ENCODE measurements around the gene GZMM. TPM values are rescaled to one million over a fixed set of nuclear protein-coding genes. Genes with fewer than 3 reads are reported as not detected.

The GZMM gene
- total RNA-seq, 1 donor from 2014 or later = 29.9 TPM

- Mint-ChIP-seq H3K27me3 (ENCODE audit: low read depth) (no peaks in the 10 kb centered on the region), H3K36me3 (ENCODE audit: low read depth) (peaks cover 6% of the 10 kb centered on the region), H3K4me1 (ENCODE audit: low read depth) (peaks cover 3% of the 10 kb centered on the region), H3K9me3 (no peaks in the 10 kb centered on the region), H3K27ac (no peak overlapping the region), H3K4me3 (ENCODE audit: low read depth) (no peak overlapping the region)
- DNase-seq (ENCODE audit: low spot score) = no peak
- intact Hi-C loops (cut with micrococcal nuclease) = no loop called here
These were observed 25.1 kb upstream of the GZMM start for GRCh38 chr19:518598-519231.

DNA sequence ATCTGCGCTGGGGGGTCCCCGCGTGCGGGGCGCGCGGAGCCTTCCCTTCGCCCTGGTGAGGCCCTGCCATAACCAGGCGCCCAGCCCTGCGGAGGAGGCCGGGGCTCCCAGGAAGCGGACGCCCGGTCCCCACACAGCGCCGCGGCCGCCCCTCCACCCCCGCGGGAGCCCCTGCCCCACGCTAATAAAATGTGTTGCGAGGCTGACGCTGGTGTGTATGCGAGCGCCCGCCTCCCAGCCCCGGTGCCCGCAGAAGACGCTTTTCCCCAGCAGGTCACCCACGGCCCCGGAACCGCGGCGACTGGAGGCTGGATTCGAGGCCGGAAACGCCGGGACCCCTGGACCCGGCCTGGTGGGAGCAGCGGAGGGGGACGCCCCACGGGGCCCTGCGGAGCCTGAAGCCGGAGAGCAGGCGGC is 24.4 kb upstream of the GZMM start:
- H3K36me3 Mint-ChIP-seq (ENCODE audit: low read depth) = no peaks in the 10 kb centered on the region
- H3K27ac Mint-ChIP-seq = no peak overlapping the region
- H3K4me1 Mint-ChIP-seq (ENCODE audit: low read depth) = peaks cover 3% of the 10 kb centered on the region
- no peak overlapping the region for H3K4me3 Mint-ChIP-seq (ENCODE audit: low read depth)
- no peaks in the 10 kb centered on the region for H3K27me3 Mint-ChIP-seq (ENCODE audit: low read depth)
- H3K9me3 Mint-ChIP-seq = no peaks in the 10 kb centered on the region
- intact Hi-C loops (cut with micrococcal nuclease) = no loop called here
- no peak for DNase-seq (ENCODE audit: low spot score)

DNA sequence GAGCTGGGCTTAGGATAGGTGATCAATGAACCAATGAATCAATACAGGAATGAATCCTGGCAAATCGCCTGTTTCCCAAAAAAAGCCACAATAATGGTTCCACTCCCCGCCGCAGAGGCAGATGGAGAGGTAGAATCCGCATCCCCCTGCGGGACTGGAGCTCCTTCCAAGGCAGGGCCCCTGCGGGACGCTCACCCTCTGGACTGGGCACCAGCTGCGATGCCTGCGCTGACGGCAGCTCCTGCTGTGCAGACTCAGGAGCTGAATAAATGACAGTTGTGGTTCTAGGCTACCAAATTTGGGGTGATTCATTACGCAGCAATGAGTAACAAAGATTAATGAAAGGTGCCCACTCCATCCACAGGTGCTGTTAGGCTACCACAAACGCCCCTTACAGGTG is 21.1 kb upstream of the GZMM start:
- Mint-ChIP-seq H3K4me1 (ENCODE audit: low read depth) (peaks cover 1% of the 10 kb centered on the region), H3K27ac (no peak overlapping the region), H3K9me3 (no peaks in the 10 kb centered on the region), H3K36me3 (ENCODE audit: low read depth) (no peaks in the 10 kb centered on the region), H3K27me3 (ENCODE audit: low read depth) (peaks cover 5% of the 10 kb centered on the region), H3K4me3 (ENCODE audit: low read depth) (no peak overlapping the region)
- intact Hi-C loops (cut with micrococcal nuclease) = no loop called here
- DNase-seq (ENCODE audit: low spot score) = no peak

GRCh38 chr19:524062-524674 is 19.7 kb upstream of the GZMM start:
- Mint-ChIP-seq H3K4me3 (ENCODE audit: low read depth) (no peak overlapping the region), H3K9me3 (no peaks in the 10 kb centered on the region), H3K27ac (no peak overlapping the region), H3K4me1 (ENCODE audit: low read depth) (peaks cover 1% of the 10 kb centered on the region), H3K27me3 (ENCODE audit: low read depth) (peaks cover 5% of the 10 kb centered on the region), H3K36me3 (ENCODE audit: low read depth) (no peaks in the 10 kb centered on the region)
- no peak for DNase-seq (ENCODE audit: low spot score)
- intact Hi-C loops (cut with micrococcal nuclease) = no loop called here

DNA sequence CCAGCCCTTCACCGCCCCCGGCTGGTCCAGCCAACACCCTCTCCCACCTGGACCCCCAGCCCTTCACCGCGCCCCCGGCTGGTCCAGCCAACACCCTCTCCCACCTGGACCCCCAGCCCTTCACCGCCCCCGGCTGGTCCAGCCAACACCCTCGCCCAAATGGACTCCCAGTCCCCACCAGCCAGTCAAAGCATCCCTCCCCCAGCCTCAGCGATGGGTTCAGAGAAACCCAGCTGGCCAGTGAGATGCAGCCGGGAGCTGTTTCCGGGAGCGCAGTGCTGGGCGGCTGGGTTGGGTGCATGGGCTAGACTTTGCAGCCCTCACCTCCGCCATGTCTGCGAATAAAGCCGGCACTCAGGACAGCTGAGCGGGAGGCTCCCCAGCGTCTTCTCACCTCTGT is 18.8 kb upstream of the GZMM start:
- Mint-ChIP-seq H3K27me3 (ENCODE audit: low read depth) (peaks cover 5% of the 10 kb centered on the region), H3K4me1 (ENCODE audit: low read depth) (peaks cover 2% of the 10 kb centered on the region), H3K9me3 (no peaks in the 10 kb centered on the region), H3K27ac (no peak overlapping the region), H3K36me3 (ENCODE audit: low read depth) (no peaks in the 10 kb centered on the region), H3K4me3 (ENCODE audit: low read depth) (no peak overlapping the region)
- no peak for DNase-seq (ENCODE audit: low spot score)
- intact Hi-C loops (cut with micrococcal nuclease) = no loop called here

DNA sequence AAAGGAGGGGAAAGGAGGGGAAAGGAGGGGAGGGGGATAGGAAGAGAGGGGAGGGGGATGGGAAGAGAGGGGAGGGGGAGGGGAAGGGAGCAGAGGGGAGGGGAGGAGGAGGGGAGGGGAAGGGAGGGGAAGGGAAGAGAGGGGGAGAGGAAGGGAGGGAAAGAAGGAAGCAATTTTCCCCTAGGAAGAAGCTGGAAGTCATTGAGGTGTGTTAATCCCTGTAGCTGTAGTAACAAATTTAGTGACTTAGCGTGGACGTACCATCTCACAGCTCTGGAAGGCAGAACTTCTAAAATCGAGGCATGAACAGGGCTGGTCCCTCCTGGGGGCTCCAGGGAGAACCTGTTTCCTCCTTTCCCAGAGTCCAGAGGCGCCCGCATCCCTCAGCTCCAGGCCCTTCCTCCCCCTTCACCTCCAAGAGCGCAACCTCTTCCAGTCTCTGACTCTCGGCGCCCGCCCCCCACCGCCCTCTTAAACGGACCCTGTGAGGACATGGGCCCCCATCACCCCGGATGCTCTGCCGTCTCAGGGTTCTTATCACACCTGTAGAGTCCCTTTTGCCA is 17.9 kb upstream of the GZMM start:
- no peak for DNase-seq (ENCODE audit: low spot score)
- Mint-ChIP-seq H3K9me3 (no peaks in the 10 kb centered on the region), H3K4me3 (ENCODE audit: low read depth) (no peak overlapping the region), H3K36me3 (ENCODE audit: low read depth) (no peaks in the 10 kb centered on the region), H3K27ac (no peak overlapping the region), H3K27me3 (ENCODE audit: low read depth) (peaks cover 5% of the 10 kb centered on the region), H3K4me1 (ENCODE audit: low read depth) (peaks cover 3% of the 10 kb centered on the region)
- intact Hi-C loops (cut with micrococcal nuclease) = no loop called here

DNA sequence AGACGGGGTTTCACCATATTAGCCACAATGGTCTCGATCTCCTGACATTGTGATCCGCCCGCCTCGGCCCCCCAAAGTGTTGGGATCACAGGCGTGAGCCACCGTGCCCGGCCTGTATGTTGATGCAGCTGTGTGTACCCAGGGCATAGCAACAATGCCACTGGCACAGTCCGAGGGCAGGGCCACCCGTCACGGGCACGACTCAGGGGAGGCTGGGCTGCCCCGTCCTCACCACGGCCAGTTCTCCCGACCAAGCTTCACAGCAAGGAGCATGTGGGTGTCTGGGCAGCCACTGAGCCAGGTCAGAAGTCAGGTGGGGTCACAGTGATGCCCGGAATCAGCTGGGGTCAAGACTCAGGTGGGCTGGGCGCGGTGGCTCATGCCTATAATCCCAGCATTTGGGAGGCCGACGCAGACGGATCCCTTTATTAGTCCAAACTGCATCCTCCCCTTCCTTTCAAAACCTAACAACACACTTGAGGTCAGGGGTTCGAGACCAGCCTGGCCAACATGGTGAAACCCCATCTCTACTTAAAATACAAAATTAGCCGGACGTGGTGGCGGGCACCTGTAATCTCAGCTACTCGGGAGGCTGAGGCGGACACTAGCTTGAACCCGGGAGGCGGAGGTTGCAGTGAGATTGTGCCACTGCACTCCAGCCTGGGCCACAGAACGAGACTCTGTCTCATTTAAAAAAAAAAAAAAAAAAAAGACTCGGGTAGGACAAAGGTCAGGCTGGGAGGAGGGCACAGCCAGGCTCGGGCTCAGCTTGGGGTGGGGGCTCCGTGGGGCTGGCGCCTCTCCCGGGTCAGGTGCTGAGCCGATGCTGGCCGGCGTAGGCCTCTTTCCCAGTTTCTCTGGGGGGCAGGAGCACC is 13.5 kb upstream of the GZMM start:
- Mint-ChIP-seq H3K9me3 (no peaks in the 10 kb centered on the region), H3K4me1 (ENCODE audit: low read depth) (peaks cover 4% of the 10 kb centered on the region), H3K27me3 (ENCODE audit: low read depth) (peaks cover 3% of the 10 kb centered on the region), H3K36me3 (ENCODE audit: low read depth) (peaks cover 3% of the 10 kb centered on the region), H3K4me3 (ENCODE audit: low read depth) (peak overlapping the region; percentile 83), H3K27ac (peak overlapping the region; percentile 88)
- intact Hi-C loops (cut with micrococcal nuclease) = loop anchor here (1.0 to 10.0 kb wide), 4 partner anchors 19 to 104 kb away; partner anchors contain the start of genes BSG, FGF22, POLRMT and TPGS1
- no peak for DNase-seq (ENCODE audit: low spot score)

GRCh38 chr19:531009-531752 is 12.7 kb upstream of the GZMM start:
- H3K4me3 Mint-ChIP-seq (ENCODE audit: low read depth) = peak overlapping the region; percentile 83
- peak; percentile 90 for DNase-seq (ENCODE audit: low spot score)
- H3K27ac Mint-ChIP-seq = peak overlapping the region; percentile 88
- H3K9me3 Mint-ChIP-seq = no peaks in the 10 kb centered on the region
- intact Hi-C loops (cut with micrococcal nuclease) = loop anchor here (1.0 to 10.0 kb wide), 4 partner anchors 20 to 104 kb away; partner anchors contain the start of genes BSG, FGF22, POLRMT and TPGS1
- peaks cover 4% of the 10 kb centered on the region for H3K4me1 Mint-ChIP-seq (ENCODE audit: low read depth)
- H3K27me3 Mint-ChIP-seq (ENCODE audit: low read depth) = peaks cover 1% of the 10 kb centered on the region
- peaks cover 3% of the 10 kb centered on the region for H3K36me3 Mint-ChIP-seq (ENCODE audit: low read depth)

- peaks cover 3% of the 10 kb centered on the region for H3K4me1 Mint-ChIP-seq (ENCODE audit: low read depth)
- H3K27me3 Mint-ChIP-seq (ENCODE audit: low read depth) = no peaks in the 10 kb centered on the region
- no peak for DNase-seq (ENCODE audit: low spot score)
- peak within 1 kb of the TSS; percentile 88 for H3K27ac Mint-ChIP-seq
- intact Hi-C loops (cut with micrococcal nuclease) = loop anchor here (1.0 to 10.0 kb wide), 4 partner anchors 21 to 103 kb away; partner anchors contain the start of genes BSG, FGF22, POLRMT and TPGS1
- peak within 1 kb of the TSS; percentile 84 for H3K4me3 Mint-ChIP-seq (ENCODE audit: low read depth)
- H3K9me3 Mint-ChIP-seq = no peaks in the 10 kb centered on the region
- peaks cover 3% of the 10 kb centered on the region for H3K36me3 Mint-ChIP-seq (ENCODE audit: low read depth)
These were observed 11.9 kb upstream of the GZMM start, which contains the start of gene CDC34 for GRCh38 chr19:531753-532560. Gene CDC34, plus strand, starts transcription at chr19:531760. Its CDS starts 172 bp downstream, at chr19:531932.

DNA sequence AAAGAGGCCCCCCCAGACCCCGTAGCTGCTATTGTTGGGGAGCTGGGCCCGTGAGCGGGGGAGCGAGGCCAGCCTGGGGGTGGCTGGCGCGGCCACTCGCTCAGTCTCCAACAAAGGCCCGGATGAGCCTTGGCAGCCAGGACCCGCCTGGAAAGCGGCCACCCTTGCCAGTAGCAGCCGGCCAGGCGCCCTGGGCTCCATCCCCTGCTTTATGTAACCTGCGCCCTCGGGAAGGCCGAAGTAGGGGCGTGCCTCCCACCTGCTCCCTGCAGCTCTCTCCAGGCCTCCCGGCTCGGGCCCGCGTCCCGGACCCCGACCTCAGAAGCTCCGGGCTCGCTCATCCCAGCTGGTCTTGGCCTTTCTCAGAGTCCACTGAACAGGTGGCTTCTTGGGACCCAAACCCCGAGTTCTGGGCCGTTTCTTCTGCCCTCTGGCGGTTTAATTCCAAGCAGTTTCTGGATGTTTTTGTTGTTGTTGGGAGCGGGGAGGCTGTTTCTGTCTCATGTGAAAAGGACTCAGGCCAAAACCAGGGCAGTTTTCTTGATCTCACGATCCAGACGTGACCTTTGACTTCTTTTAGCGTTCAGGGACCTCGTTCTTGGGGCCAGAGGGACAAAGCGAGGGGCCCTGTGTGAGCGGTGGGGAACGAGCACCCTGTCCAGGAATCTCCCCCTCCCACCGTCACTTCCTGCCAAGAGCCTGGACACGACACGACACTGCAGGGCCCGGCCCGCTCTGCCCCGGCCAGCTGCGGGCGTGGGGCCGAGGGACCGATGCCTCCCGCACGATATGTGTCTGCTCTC is 11.1 kb upstream of the GZMM start:
- no peaks in the 10 kb centered on the region for H3K9me3 Mint-ChIP-seq
- H3K27me3 Mint-ChIP-seq (ENCODE audit: low read depth) = no peaks in the 10 kb centered on the region
- H3K4me3 Mint-ChIP-seq (ENCODE audit: low read depth) = peak overlapping the region; percentile 84
- intact Hi-C loops (cut with micrococcal nuclease) = loop anchor here (10.0 kb wide), 1 partner anchor 102 kb away; the partner anchor contains the start of genes FGF22 and POLRMT
- H3K4me1 Mint-ChIP-seq (ENCODE audit: low read depth) = peaks cover 3% of the 10 kb centered on the region
- H3K27ac Mint-ChIP-seq = peak overlapping the region; percentile 88
- no peak for DNase-seq (ENCODE audit: low spot score)
- peaks cover 3% of the 10 kb centered on the region for H3K36me3 Mint-ChIP-seq (ENCODE audit: low read depth)
